IMR-90 (cell line): ENCODE results near the gene TBC1D23. TPM values are rescaled to one million over a fixed set of nuclear protein-coding genes. Genes with fewer than 3 reads are reported as not detected.

Experiments used
- ATAC-seq: fragments of 200-7000 bp; cut with Tn5 transposase; 2 replicates; pipeline ENCODE4 v1.9.1; 2020; ENCODE audit warnings: low read depth, mild to moderate bottlenecking, moderate library complexity
- BruUV-seq: library from RNA; stranded (reverse); fragments of 400-500 nt; replicated peaks from 2 replicates; lab custom pipeline; 2021; lab: Mats Ljungman, UMichigan
- CTCF ChIA-PET: fragments of 300-600 bp; formaldehyde crosslinking; extraction: SDS; loops from one replicate; lab custom pipeline; 2021; ENCODE audit warnings: antibody characterized with exemption; lab: Yijun Ruan, JAX
- POLR2A ChIA-PET: fragments of 300-600 bp; sonication (Branson Sonifier 250); formaldehyde crosslinking; loops from one replicate; lab custom pipeline; 2022; ENCODE audit warnings: antibody characterized with exemption; ENCODE audit not compliant: unreplicated experiment; lab: Charles Lee
- DNase-seq: peaks from one replicate; pipeline ENCODE4 v3.0.0; 2013
- H2AFZ ChIP-seq: replicated peaks from 2 replicates; pipeline ENCODE3; 2013; ENCODE audit warnings: low read length, mild to moderate bottlenecking; ENCODE audit not compliant: poor library complexity
- H2AK5ac ChIP-seq: 2 replicates; pipeline ENCODE4 v1.6.1; 2013; ENCODE audit warnings: low read depth, low read length, inconsistent platforms
- H2AK9ac ChIP-seq: replicated peaks from 2 replicates; pipeline ENCODE3; 2013; ENCODE audit warnings: mild to moderate bottlenecking, low read depth, low read length, moderate library complexity; ENCODE audit not compliant: poor library complexity
- H2BK120ac ChIP-seq: 2 replicates; pipeline ENCODE4 v1.6.1; 2013; ENCODE audit warnings: low read depth, low read length, inconsistent platforms
- H2BK15ac ChIP-seq: 3 replicates; pipeline ENCODE4 v1.6.1; 2013; ENCODE audit warnings: low read depth, low read length, inconsistent platforms
- H2BK20ac ChIP-seq: 2 replicates; pipeline ENCODE4 v1.6.1; 2013; ENCODE audit warnings: low read depth, mild to moderate bottlenecking, inconsistent platforms, low read length, moderate library complexity
- H2BK5ac ChIP-seq: 2 replicates; pipeline ENCODE4 v1.6.1; 2013; ENCODE audit warnings: mild to moderate bottlenecking, low read depth, low read length, inconsistent platforms; ENCODE audit not compliant: poor library complexity, severe bottlenecking
- H3K14ac ChIP-seq: replicated peaks from 2 replicates; pipeline ENCODE4 v1.6.1; 2013; ENCODE audit warnings: low read depth, low read length, inconsistent platforms
- H3K18ac ChIP-seq: 2 replicates; pipeline ENCODE4 v1.6.1; 2013; ENCODE audit warnings: low read depth, low read length, control low read depth
- H3K23ac ChIP-seq: 2 replicates; pipeline ENCODE4 v1.6.1; 2013; ENCODE audit warnings: low read depth, low read length, inconsistent platforms
- H3K27ac ChIP-seq: 2 replicates; pipeline ENCODE4 v1.5.1; 2013; ENCODE audit warnings: mild to moderate bottlenecking, control low read depth, low read length; ENCODE audit not compliant: insufficient read depth
- H3K27me3 ChIP-seq: 2 replicates; pipeline ENCODE4 v1.6.1; 2013; ENCODE audit warnings: low read length; ENCODE audit not compliant: control insufficient read depth, insufficient read depth
- H3K36me3 ChIP-seq: 2 replicates; pipeline ENCODE4 v1.6.1; 2013; ENCODE audit warnings: low read length, mixed read lengths; ENCODE audit not compliant: control insufficient read depth, insufficient read depth
- H3K4ac ChIP-seq: 2 replicates; pipeline ENCODE4 v1.6.1; 2013; ENCODE audit warnings: low read depth, low read length, inconsistent platforms
- H3K4me1 ChIP-seq: 2 replicates; pipeline ENCODE4 v1.6.1; 2013; ENCODE audit warnings: low read length, mixed read lengths; ENCODE audit not compliant: control insufficient read depth, insufficient read depth
- H3K4me2 ChIP-seq: 2 replicates; pipeline ENCODE4 v1.6.1; 2013; ENCODE audit warnings: low read depth, mild to moderate bottlenecking, control low read depth, low read length, moderate library complexity
- H3K4me3 ChIP-seq: 2 replicates; pipeline ENCODE4 v1.5.1; 2013; ENCODE audit warnings: low read depth, mild to moderate bottlenecking, control low read depth, low read length, moderate library complexity; ENCODE audit not compliant: insufficient read depth
- H3K56ac ChIP-seq: 2 replicates; pipeline ENCODE4 v1.6.1; 2013; ENCODE audit warnings: low read length, inconsistent platforms; ENCODE audit not compliant: insufficient read depth; ENCODE audit errors: extremely low read depth
- H3K79me1 ChIP-seq, 2 experiments: 2 replicates each; pipeline ENCODE4 v1.6.1; 2013; ENCODE audit warnings: low read length in 2 of 2, inconsistent platforms in 1 of 2, low read depth in 1 of 2
- H3K9ac ChIP-seq: 2 replicates; pipeline ENCODE4 v1.6.1; 2013; ENCODE audit warnings: low read depth, low read length, control low read depth
- H3K9me1 ChIP-seq: 2 replicates; pipeline ENCODE4 v1.6.1; 2013; ENCODE audit warnings: low read length, inconsistent platforms; ENCODE audit not compliant: insufficient read depth
- H3K9me3 ChIP-seq: 2 replicates; pipeline ENCODE4 v1.6.1; 2013; ENCODE audit warnings: low read length; ENCODE audit not compliant: control insufficient read depth, insufficient read depth
- H4K20me1 ChIP-seq: 2 replicates; pipeline ENCODE4 v1.6.1; 2013; ENCODE audit warnings: low read length, inconsistent platforms; ENCODE audit not compliant: insufficient read depth
- H4K5ac ChIP-seq: 2 replicates; pipeline ENCODE4 v1.6.1; 2013; ENCODE audit warnings: mild to moderate bottlenecking, low read depth, low read length, control low read depth
- H4K8ac ChIP-seq, 2 experiments: 2 replicates each; pipeline ENCODE4 v1.6.1; 2013; ENCODE audit warnings: low read depth in 2 of 2, low read length in 2 of 2, control low read depth in 1 of 2, inconsistent platforms in 1 of 2
- H4K91ac ChIP-seq: 2 replicates; pipeline ENCODE4 v1.6.1; 2013; ENCODE audit warnings: low read depth, low read length, inconsistent platforms; ENCODE audit not compliant: insufficient read depth
- BHLHE40 ChIP-seq: fragments of 150-350 bp; IDR thresholded peaks from 2 replicates; pipeline ENCODE4 v1.6.1; 2016; ENCODE audit warnings: mild to moderate bottlenecking, low read depth, low read length
- CHD1 ChIP-seq: IDR thresholded peaks from 2 replicates; pipeline ENCODE4 v1.6.1; 2012; ENCODE audit warnings: low read depth, low read length, improper control_type of control experiment
- FOS ChIP-seq: fragments of 150-350 bp; IDR thresholded peaks from 2 replicates; pipeline ENCODE4 v1.6.1; 2016; ENCODE audit warnings: low read depth, low read length
- MAZ ChIP-seq: IDR thresholded peaks from 2 replicates; pipeline ENCODE4 v1.6.1; 2012; ENCODE audit warnings: low read depth, mild to moderate bottlenecking, low read length, improper control_type of control experiment, moderate library complexity, borderline replicate concordance
- POLR2A ChIP-seq: IDR thresholded peaks from 2 replicates; pipeline ENCODE4 v1.6.1; 2012; ENCODE audit warnings: mild to moderate bottlenecking, low read depth, low read length
- RAD21 ChIP-seq: IDR thresholded peaks from 2 replicates; pipeline ENCODE4 v1.6.1; 2012; ENCODE audit warnings: low read length, improper control_type of control experiment
- RCOR1 ChIP-seq: IDR thresholded peaks from 2 replicates; pipeline ENCODE4 v1.6.1; 2012; ENCODE audit warnings: mild to moderate bottlenecking, low read length, improper control_type of control experiment; ENCODE audit not compliant: insufficient replicate concordance
- SMC3 ChIP-seq: fragments of 150-350 bp; IDR thresholded peaks from 2 replicates; pipeline ENCODE4 v1.6.1; 2016; ENCODE audit warnings: low read depth, mild to moderate bottlenecking, antibody characterized with exemption, low read length, moderate library complexity
- WGBS, 2 experiments: methylation state at CpG; one replicate each; pipeline versions ENCODE4 v1.1.5 to v1.1.7; 2013; ENCODE audit warnings: missing lambda C conversion rate in 2 of 2; ENCODE audit not compliant: insufficient read length in 1 of 2; ENCODE audit errors: extremely low coverage in 2 of 2; 5-methylcytosine and 5-hydroxymethylcytosine counted together
- dilution Hi-C: fragments of 300-500 bp; cut with HindIII; formaldehyde crosslinking; loops from one replicate; pipeline ENCODE4 v1.14.3; 2018; ENCODE audit warnings: low sequenced_read_pairs; ENCODE audit not compliant: unreplicated experiment
- in situ Hi-C: fragments of 300-500 bp; cut with MboI; formaldehyde crosslinking; loops from 3 replicates; pipeline ENCODE4 v1.14.3; 2019; ENCODE audit warnings: low sequenced_read_pairs, inconsistent platforms, mixed read lengths
- intact Hi-C: fragments of 100-400 bp; cut with micrococcal nuclease; formaldehyde crosslinking; loops from 2 replicates; pipeline ENCODE4 v1.10.0; 2022
- polyA plus RNA-seq, 3 experiments: library from polyadenylated mRNA; depleted of rRNA; stranded (reverse); fragments of >200 nt; gene quantifications; 2 replicates each; pipeline ENCODE4 v1.2.3, GENCODE V29; 2012; ENCODE audit warnings: low replicate concordance in 1 of 3
- total RNA-seq: library from RNA; depleted of rRNA; stranded (reverse); fragments of >200 nt; gene quantifications from 2 replicates; pipeline ENCODE4 v1.2.3, GENCODE V29; 2012
- TF ChIP-seq, protein P1 (sequence below): conservative IDR thresholded peaks from 2 replicates; pipeline ENCODE4 v1.5.1; 2012; ENCODE audit warnings: mild to moderate bottlenecking, low read depth, low read length, improper control_type of control experiment

The TBC1D23 gene
- total and polyA plus RNA-seq, 2 of the 4 experiments (the other 2 are of a cell fraction), result 21.2 to 67.0 TPM

DNA sequence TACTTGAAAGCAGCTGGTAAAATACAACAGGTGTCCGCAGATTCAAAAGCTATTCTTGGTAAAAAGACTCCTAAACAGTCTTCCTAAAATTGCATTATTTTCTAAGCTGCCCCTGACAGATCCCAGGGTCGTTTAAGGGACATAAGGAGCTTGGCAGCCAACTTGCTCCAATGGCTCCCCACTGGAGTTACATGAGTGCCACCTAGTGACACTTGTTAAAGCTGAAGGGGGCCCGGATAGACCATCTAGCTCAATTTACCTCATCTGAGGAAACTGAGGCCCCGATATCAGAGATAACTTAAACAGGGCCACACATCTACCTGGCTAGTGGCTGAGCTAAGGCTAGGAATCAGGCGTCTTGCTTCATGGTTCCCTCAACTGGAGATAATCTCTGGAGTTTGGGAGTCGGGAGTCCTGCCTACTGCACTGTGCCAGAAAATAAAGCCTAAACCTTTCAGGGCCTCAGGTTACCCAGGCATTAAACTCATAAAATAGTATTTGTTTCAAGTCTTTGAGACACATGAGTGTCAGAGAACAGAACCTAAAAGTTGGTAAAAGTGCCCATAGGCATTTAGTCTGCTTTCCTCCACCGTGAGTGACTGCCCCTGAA is 6.5 kb upstream of the TBC1D23 start:
- H3K18ac ChIP-seq, result no peak overlapping the region
- in situ Hi-C loops, result loop anchor here (5.0 to 10.0 kb wide), 2 partner anchors 189 to 417 kb away; no protein-coding TSS in a partner anchor
- no peak overlapping the region for H3K27ac ChIP-seq
- H3K4ac ChIP-seq, result peak overlapping the region; percentile 61
- CTCF ChIA-PET, result interaction anchor here (0.6 to 1.9 kb wide), 24 partner anchors 150 to 459 kb away, joined by 3 to 16 read pairs (median 5); no protein-coding TSS in a partner anchor
- H2AFZ ChIP-seq, result peak overlapping the region; percentile 36
- no peaks in the 10 kb centered on the region for H3K9me1 ChIP-seq
- no peak overlapping the region for H3K4me3 ChIP-seq
- peak overlapping the region; percentile 95 for H2AK5ac ChIP-seq
- no peak overlapping the region for H3K23ac ChIP-seq
- H4K5ac ChIP-seq, result peak overlapping the region; percentile 26; the same call in 1 of the 2 replicates
- H2BK15ac ChIP-seq, result peak overlapping the region; percentile 95; the same call in 2 of the 3 replicates
- dilution Hi-C loops, result no loop called here
- H3K79me1 ChIP-seq, result peaks cover 0 to 3% of the 10 kb centered on the region in 2 experiments; a peak in 1 of 4 replicates
- no TSS peak for BruUV-seq
- H4K8ac ChIP-seq, result peak overlapping the region in 1 of 2 experiments; percentile 81; a peak in 1 of 4 replicates
- no peaks in the 10 kb centered on the region for H3K9me3 ChIP-seq
- H2BK120ac ChIP-seq, result peak overlapping the region; percentile 44
- H4K91ac ChIP-seq, result peak overlapping the region; percentile 83
- H3K14ac ChIP-seq, result no peak overlapping the region
- peak overlapping the region; percentile 63 for H2BK20ac ChIP-seq
- H3K56ac ChIP-seq, result peak overlapping the region; percentile 36; the same call in 1 of the 2 replicates
- intact Hi-C loops, result loop anchor here (1.0 to 5.0 kb wide), 6 partner anchors 185 to 422 kb away; no protein-coding TSS in a partner anchor
- peak; percentile 78 for DNase-seq
- H3K36me3 ChIP-seq, result no peaks in the 10 kb centered on the region
- H3K9ac ChIP-seq, result no peak overlapping the region
- H3K4me1 ChIP-seq, result peaks cover 5% of the 10 kb centered on the region
- H3K4me2 ChIP-seq, result no peak overlapping the region
- ATAC-seq, result peak; percentile 97
- 0% methylated on average over 1 of the region's 7 CpGs; no CpG with 5 or more reads in 1 of the 2 experiments for WGBS, 2 experiments
- H2BK5ac ChIP-seq, result no peak overlapping the region
- H4K20me1 ChIP-seq, result no peaks in the 10 kb centered on the region
- TF ChIP-seq RCOR1 (no peak), MAZ (0 out of 2 replicates have a peak, but pooled peaks have one; percentile 24), SMC3 (peak; percentile 96), CHD1 (no peak), FOS (no peak), RAD21 (peak; percentile 98), BHLHE40 (no peak), POLR2A (0 out of 2 replicates have a peak, but pooled peaks have one; percentile 24)
- TF ChIP-seq, protein P1, sequence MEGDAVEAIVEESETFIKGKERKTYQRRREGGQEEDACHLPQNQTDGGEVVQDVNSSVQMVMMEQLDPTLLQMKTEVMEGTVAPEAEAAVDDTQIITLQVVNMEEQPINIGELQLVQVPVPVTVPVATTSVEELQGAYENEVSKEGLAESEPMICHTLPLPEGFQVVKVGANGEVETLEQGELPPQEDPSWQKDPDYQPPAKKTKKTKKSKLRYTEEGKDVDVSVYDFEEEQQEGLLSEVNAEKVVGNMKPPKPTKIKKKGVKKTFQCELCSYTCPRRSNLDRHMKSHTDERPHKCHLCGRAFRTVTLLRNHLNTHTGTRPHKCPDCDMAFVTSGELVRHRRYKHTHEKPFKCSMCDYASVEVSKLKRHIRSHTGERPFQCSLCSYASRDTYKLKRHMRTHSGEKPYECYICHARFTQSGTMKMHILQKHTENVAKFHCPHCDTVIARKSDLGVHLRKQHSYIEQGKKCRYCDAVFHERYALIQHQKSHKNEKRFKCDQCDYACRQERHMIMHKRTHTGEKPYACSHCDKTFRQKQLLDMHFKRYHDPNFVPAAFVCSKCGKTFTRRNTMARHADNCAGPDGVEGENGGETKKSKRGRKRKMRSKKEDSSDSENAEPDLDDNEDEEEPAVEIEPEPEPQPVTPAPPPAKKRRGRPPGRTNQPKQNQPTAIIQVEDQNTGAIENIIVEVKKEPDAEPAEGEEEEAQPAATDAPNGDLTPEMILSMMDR, result peak; percentile 91
- no peaks in the 10 kb centered on the region for H3K27me3 ChIP-seq
- POLR2A ChIA-PET, result interaction anchor here (0.7 to 1.3 kb wide), 4 partner anchors 179 to 196 kb away, joined by 3 to 7 read pairs (median 4); no protein-coding TSS in a partner anchor
- H2AK9ac ChIP-seq, result no peak overlapping the region
